Mesenteric fat pad (tissue), 1 donor: Measurements from ENCODE around the gene PTPRD. TPM values are rescaled to one million over a fixed set of nuclear protein-coding genes. Genes with fewer than 3 reads are reported as not detected.

Experiments
- DNase-seq: peaks from one replicate; pipeline ENCODE4 v3.0.0-alpha.2; 2020; ENCODE audit warnings: low spot score
- total RNA-seq: library from RNA; stranded (reverse); fragmentation: NEBNext Ultra II Directional; extraction: Animal tissue kit (Norgen Biotek cat#: 25700); gene quantifications from one replicate; pipeline ENCODE4 v1.2.1, GENCODE V29; 2021
- donor health status: DM: yes; HTN: yes; CAD: no.

PTPRD gene
- total RNA-seq, 1 donor from 2014 or later: 18.0 TPM

- DNase-seq: no peak
Measured at GRCh38 chr9:8734760-8735159, 1878.0 kb downstream of the PTPRD start.

- no peak for DNase-seq
Measured at GRCh38 chr9:8733131-8733954, 1879.5 kb downstream of the PTPRD start.

GRCh38 chr9:8732367-8733075 lies 1880.3 kb downstream of the PTPRD start:
- DNase-seq: no peak

- DNase-seq: no peak
Measured at GRCh38 chr9:8730618-8731017, 1882.2 kb downstream of the PTPRD start.

- DNase-seq: no peak
Measured at GRCh38 chr9:8728910-8729309, 1883.9 kb downstream of the PTPRD start.

GRCh38 chr9:8727191-8727590 lies 1885.6 kb downstream of the PTPRD start:
- DNase-seq: no peak

- no peak for DNase-seq
Measured at GRCh38 chr9:8726692-8727091, 1886.1 kb downstream of the PTPRD start.

GRCh38 chr9:8725635-8726034 lies 1887.2 kb downstream of the PTPRD start:
- DNase-seq: no peak

GRCh38 chr9:8724284-8725018 lies 1888.4 kb downstream of the PTPRD start:
- no peak for DNase-seq

- DNase-seq: no peak
Measured at GRCh38 chr9:8723195-8723594, 1889.6 kb downstream of the PTPRD start.

GRCh38 chr9:8719833-8720486 lies 1892.8 kb downstream of the PTPRD start:
- DNase-seq: no peak

GRCh38 chr9:8718121-8718725 lies 1894.6 kb downstream of the PTPRD start:
- DNase-seq: no peak

GRCh38 chr9:8717146-8717545 lies 1895.7 kb downstream of the PTPRD start:
- no peak for DNase-seq

GRCh38 chr9:8715788-8716187 lies 1897.0 kb downstream of the PTPRD start:
- no peak for DNase-seq

GRCh38 chr9:8713811-8714165 lies 1899.0 kb downstream of the PTPRD start:
- no peak for DNase-seq

GRCh38 chr9:8713149-8713810 lies 1899.5 kb downstream of the PTPRD start:
- no peak for DNase-seq

GRCh38 chr9:8709731-8710130 lies 1903.1 kb downstream of the PTPRD start:
- no peak for DNase-seq

- DNase-seq: no peak
Measured at GRCh38 chr9:8708728-8709127, 1904.1 kb downstream of the PTPRD start.

GRCh38 chr9:8706998-8707397 lies 1905.8 kb downstream of the PTPRD start:
- DNase-seq: no peak

GRCh38 chr9:8706531-8706930 lies 1906.3 kb downstream of the PTPRD start:
- DNase-seq: no peak

GRCh38 chr9:8705861-8706260 lies 1906.9 kb downstream of the PTPRD start:
- DNase-seq: no peak
